PC-9 (cell line): Measurements from ENCODE around the gene FLT3. TPM values are rescaled to one million over a fixed set of nuclear protein-coding genes. Genes with fewer than 3 reads are reported as not detected.

Experiments
- BruUV-seq: library from RNA; stranded (reverse); fragments of 400-500 nt; replicated peaks from 2 replicates; lab custom pipeline; 2021; lab: Mats Ljungman, UMichigan
- CTCF ChIA-PET: fragments of 300-600 bp; sonication (Branson Sonifier 250); formaldehyde crosslinking; loops from one replicate; lab custom pipeline; 2022; ENCODE audit warnings: antibody characterized with exemption; lab: Charles Lee
- POLR2A ChIA-PET: fragments of 300-600 bp; sonication (Branson Sonifier 250); formaldehyde crosslinking; loops from one replicate; lab custom pipeline; 2022; ENCODE audit warnings: antibody characterized with exemption; ENCODE audit not compliant: unreplicated experiment; lab: Charles Lee
- DNase-seq, 2 experiments: peaks; one replicate each; pipeline versions ENCODE4 v3.0.0 to v3.0.0-alpha.2; 2015 to 2022; ENCODE audit warnings: mixed read lengths in 1 of 2
- H2AFZ ChIP-seq: fragments of 200-600 bp; sonication (generic); 2 replicates; pipeline ENCODE4 v1.8.1; 2017; ENCODE audit warnings: antibody characterized with exemption
- H3F3A ChIP-seq: fragments of 200-600 bp; sonication (generic); 2 replicates; pipeline ENCODE4 v1.8.1; 2017; ENCODE audit warnings: antibody characterized with exemption, mild to moderate bottlenecking, low read depth; ENCODE audit not compliant: insufficient read depth
- H3K27ac ChIP-seq: fragments of 200-600 bp; sonication (generic); 2 replicates; pipeline ENCODE4 v1.6.1; 2016; ENCODE audit warnings: mixed run types
- H3K27me3 ChIP-seq: fragments of 200-600 bp; sonication (generic); 2 replicates; pipeline ENCODE4 v1.6.1; 2016; ENCODE audit warnings: low read depth, mixed run types; ENCODE audit not compliant: insufficient read depth
- H3K36me3 ChIP-seq: fragments of 200-600 bp; sonication (generic); 2 replicates; pipeline ENCODE4 v1.6.1; 2016; ENCODE audit warnings: low read depth, mixed run types
- H3K4me1 ChIP-seq: fragments of 200-600 bp; sonication (generic); replicated peaks from 2 replicates; pipeline ENCODE4 v1.6.1; 2016; ENCODE audit warnings: mixed run types; ENCODE audit not compliant: insufficient read depth
- H3K4me2 ChIP-seq: fragments of 200-600 bp; sonication (generic); 2 replicates; pipeline ENCODE4 v1.6.1; 2017; ENCODE audit warnings: mixed run types
- H3K4me3 ChIP-seq: fragments of 200-600 bp; sonication (generic); 2 replicates; pipeline ENCODE4 v1.6.1; 2016; ENCODE audit warnings: mixed run types
- H3K79me2 ChIP-seq: fragments of 200-600 bp; sonication (generic); 2 replicates; pipeline ENCODE4 v1.6.1; 2017; ENCODE audit warnings: low read depth, mixed run types
- H3K9me2 ChIP-seq: fragments of 200-600 bp; sonication (generic); 2 replicates; pipeline ENCODE4 v1.8.1; 2017; ENCODE audit warnings: mild to moderate bottlenecking; ENCODE audit not compliant: insufficient read depth
- H3K9me3 ChIP-seq: fragments of 200-600 bp; sonication (generic); 2 replicates; pipeline ENCODE4 v1.8.1; 2016; ENCODE audit warnings: low read depth; ENCODE audit not compliant: insufficient read depth
- H4K20me1 ChIP-seq: fragments of 200-600 bp; sonication (generic); 2 replicates; pipeline ENCODE4 v1.8.1; 2017; ENCODE audit not compliant: insufficient read depth
- CTCF ChIP-seq: fragments of 200-600 bp; sonication (generic); conservative IDR thresholded peaks from 2 replicates; pipeline ENCODE4 v1.6.1; 2017; ENCODE audit warnings: mixed run types, antibody characterized with exemption, mild to moderate bottlenecking, moderate library complexity
- EZH2 ChIP-seq: fragments of 200-600 bp; sonication (generic); IDR thresholded peaks from 2 replicates; pipeline ENCODE4 v1.8.0; 2017; ENCODE audit warnings: antibody characterized with exemption, low read depth
- intact Hi-C: fragments of 100-400 bp; cut with micrococcal nuclease; formaldehyde crosslinking; loops from one replicate; pipeline ENCODE4 v1.10.0; 2022; ENCODE audit not compliant: unreplicated experiment
- total RNA-seq: library from RNA; stranded (reverse); gene quantifications from 2 replicates; pipeline ENCODE4 v1.2.3, GENCODE V29; 2021

FLT3 gene
- total RNA-seq, 1 experiment from 2014 or later, result not detected

- DNase-seq, result no peak
- H4K20me1 ChIP-seq, result no peaks in the 10 kb centered on the region
- H3K27ac ChIP-seq, result no peak overlapping the region
- H3K79me2 ChIP-seq, result no peaks in the 10 kb centered on the region
- no peaks in the 10 kb centered on the region for H3K9me2 ChIP-seq
- no peak overlapping the region for H3K4me2 ChIP-seq
- no peaks in the 10 kb centered on the region for H3K4me1 ChIP-seq
- no TSS peak for BruUV-seq
- ChIA-PET POLR2A (no interaction called here), CTCF (no interaction called here)
- H3K4me3 ChIP-seq, result no peak overlapping the region
- intact Hi-C loops, result no loop called here
- no peaks in the 10 kb centered on the region for H3F3A ChIP-seq
- H3K9me3 ChIP-seq, result no peaks in the 10 kb centered on the region
- H2AFZ ChIP-seq, result no peak overlapping the region
- 0 out of 2 replicates have a peak, but pooled peaks cover 5% of the 10 kb centered on the region for H3K27me3 ChIP-seq
- no peaks in the 10 kb centered on the region for H3K36me3 ChIP-seq
- TF ChIP-seq CTCF (no peak), EZH2 (no peak)
Measured at GRCh38 chr13:28121224-28121623, 20.8 kb upstream of the FLT3 start.

DNA sequence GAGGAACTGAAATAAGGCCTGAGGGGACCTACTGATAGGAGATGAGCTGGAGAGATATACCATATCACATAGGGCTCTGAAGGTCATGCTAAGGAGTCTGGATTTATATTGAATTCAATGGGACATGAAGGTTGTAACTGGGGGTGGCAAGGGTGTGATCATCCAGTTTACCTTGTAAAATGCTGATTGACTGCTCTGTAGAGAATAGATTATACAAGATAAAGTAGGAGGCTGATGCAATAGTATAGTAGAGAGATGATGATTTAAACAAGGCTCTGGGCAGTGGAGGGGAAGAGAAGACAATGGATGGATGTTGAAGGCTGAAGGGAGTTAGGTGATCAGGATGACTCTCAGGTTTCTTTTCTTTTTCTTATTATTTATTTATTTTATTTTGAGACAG is 19.9 kb upstream of the FLT3 start:
- Histone ChIP-seq H3F3A (no peaks in the 10 kb centered on the region), H3K27ac (no peak overlapping the region), H2AFZ (no peak overlapping the region), H3K36me3 (no peaks in the 10 kb centered on the region), H4K20me1 (no peaks in the 10 kb centered on the region), H3K4me2 (no peak overlapping the region), H3K4me3 (no peak overlapping the region), H3K9me3 (no peaks in the 10 kb centered on the region), H3K27me3 (0 out of 2 replicates have a peak, but pooled peaks cover 5% of the 10 kb centered on the region), H3K9me2 (no peaks in the 10 kb centered on the region), H3K79me2 (no peaks in the 10 kb centered on the region), H3K4me1 (no peaks in the 10 kb centered on the region)
- BruUV-seq, result no TSS peak
- TF ChIP-seq EZH2 (no peak), CTCF (no peak)
- intact Hi-C loops, result no loop called here
- CTCF ChIA-PET, result no interaction called here
- no peak for DNase-seq
- POLR2A ChIA-PET, result no interaction called here

GRCh38 chr13:28117689-28118377 is 17.5 kb upstream of the FLT3 start:
- no peak for DNase-seq
- H3F3A ChIP-seq, result no peaks in the 10 kb centered on the region
- TF ChIP-seq EZH2 (no peak), CTCF (no peak)
- H3K9me3 ChIP-seq, result no peaks in the 10 kb centered on the region
- no peaks in the 10 kb centered on the region for H3K79me2 ChIP-seq
- H3K9me2 ChIP-seq, result no peaks in the 10 kb centered on the region
- 0 out of 2 replicates have a peak, but pooled peaks cover 5% of the 10 kb centered on the region for H3K27me3 ChIP-seq
- H3K4me2 ChIP-seq, result no peak overlapping the region
- H3K4me3 ChIP-seq, result no peak overlapping the region
- ChIA-PET POLR2A (no interaction called here), CTCF (no interaction called here)
- H3K27ac ChIP-seq, result no peak overlapping the region
- no TSS peak for BruUV-seq
- intact Hi-C loops, result no loop called here
- no peaks in the 10 kb centered on the region for H3K36me3 ChIP-seq
- no peaks in the 10 kb centered on the region for H4K20me1 ChIP-seq
- no peaks in the 10 kb centered on the region for H3K4me1 ChIP-seq
- H2AFZ ChIP-seq, result no peak overlapping the region
